Endothelial cell of umbilical vein (primary cell): ENCODE measurements around the gene SLC7A6. TPM values are rescaled to one million over a fixed set of nuclear protein-coding genes. Genes with fewer than 3 reads are reported as not detected.

ENCODE experiments used
- BruUV-seq: library from RNA; stranded (reverse); fragments of 400-500 nt; replicated peaks from 2 replicates; lab custom pipeline; 2021; lab: Mats Ljungman, UMichigan
- CTCF ChIA-PET: fragments of 300-600, 350-600 bp; sonication (Branson Sonifier 250); formaldehyde crosslinking; loops from one replicate; lab custom pipeline; 2021; ENCODE audit warnings: antibody characterized with exemption, inconsistent platforms; lab: Charles Lee
- POLR2A ChIA-PET: fragments of 300-600, 350-600 bp; sonication (Branson Sonifier 250); formaldehyde crosslinking; loops from one replicate; lab custom pipeline; 2021; ENCODE audit warnings: antibody characterized with exemption, inconsistent platforms; lab: Charles Lee
- DNase-seq: peaks from one replicate; pipeline ENCODE4 v3.0.0-alpha.2; 2011; ENCODE audit warnings: low read depth, low spot score
- FAIRE-seq: peaks from 2 replicates; lab custom pipeline; 2011; peaks lifted over from hg19 to GRCh38; lab: Jason Lieb, UNC
- H2AFZ ChIP-seq: 2 replicates; pipeline ENCODE4 v1.6.0; 2012; ENCODE audit warnings: low read depth, low read length, control low read depth, inconsistent platforms
- H3K27ac ChIP-seq: 2 replicates; pipeline ENCODE4 v1.5.1; 2011; ENCODE audit warnings: low read depth, mild to moderate bottlenecking, control low read depth, low read length, moderate library complexity; ENCODE audit not compliant: insufficient read depth
- H3K27me3 ChIP-seq, 2 experiments: 2 replicates each; pipeline versions ENCODE4 v1.6.0 to v1.6.1; 2011; ENCODE audit warnings: low read length in 2 of 2, mixed read lengths in 1 of 2; ENCODE audit not compliant: control insufficient read depth in 2 of 2, insufficient read depth in 2 of 2
- H3K36me3 ChIP-seq, 2 experiments: 2 replicates in 1 of 2; 3 replicates in 1 of 2; pipeline ENCODE4 v1.5.1; 2011; ENCODE audit warnings: low read length in 2 of 2, mild to moderate bottlenecking in 1 of 2, moderate library complexity in 1 of 2; ENCODE audit not compliant: control insufficient read depth in 2 of 2, insufficient read depth in 2 of 2; ENCODE audit errors: extremely low read depth in 1 of 2
- H3K4me1 ChIP-seq: 3 replicates; pipeline ENCODE4 v1.5.1; 2011; ENCODE audit warnings: mild to moderate bottlenecking, low read length; ENCODE audit not compliant: control insufficient read depth, insufficient read depth; ENCODE audit errors: extremely low read depth
- H3K4me2 ChIP-seq: 2 replicates; pipeline ENCODE4 v1.6.1; 2011; ENCODE audit warnings: low read length, control low read depth, mixed read lengths; ENCODE audit not compliant: insufficient read depth
- H3K4me3 ChIP-seq, 3 experiments: fragments of 200-600 bp in 1 of 3; sonication (generic), shearing (Covaris generic) in 1 of 3; replicated peaks in 1 of 3; 2 replicates each; pipeline ENCODE4 v1.5.1; 2011 to 2016; ENCODE audit warnings: control low read depth in 3 of 3, low read length in 3 of 3, mild to moderate bottlenecking in 2 of 3, inconsistent platforms in 1 of 3, low read depth in 1 of 3, moderate library complexity in 1 of 3; ENCODE audit not compliant: insufficient read depth in 1 of 3
- H3K79me2 ChIP-seq: 2 replicates; pipeline ENCODE4 v1.6.0; 2012; ENCODE audit warnings: low read length, inconsistent platforms; ENCODE audit not compliant: control insufficient read depth, insufficient read depth
- H3K9ac ChIP-seq: replicated peaks from 2 replicates; pipeline ENCODE3; 2011; ENCODE audit warnings: low read length, control low read depth; ENCODE audit not compliant: insufficient read depth; ENCODE audit errors: extremely low read depth
- H3K9me1 ChIP-seq: replicated peaks from 3 replicates; pipeline ENCODE4 v1.6.0; 2011; ENCODE audit warnings: mild to moderate bottlenecking, low read length; ENCODE audit not compliant: control insufficient read depth, insufficient read depth; ENCODE audit errors: extremely low read depth
- H3K9me3 ChIP-seq: replicated peaks from 2 replicates; pipeline ENCODE4 v1.5.1; 2012; ENCODE audit warnings: low read length, inconsistent platforms; ENCODE audit not compliant: control insufficient read depth, insufficient read depth
- H4K20me1 ChIP-seq: replicated peaks from 2 replicates; pipeline ENCODE3; 2011; ENCODE audit warnings: mild to moderate bottlenecking, low read length; ENCODE audit not compliant: control insufficient read depth, insufficient read depth; ENCODE audit errors: extremely low read depth
- CTCF ChIP-seq, 2 donors: IDR thresholded peaks; 1 replicate in 1 of 2; 2 replicates in 1 of 2; pipeline ENCODE4 v1.5.1; 2011; ENCODE audit warnings: low read length in 2 of 2, mild to moderate bottlenecking in 2 of 2, moderate library complexity in 2 of 2, control low read depth in 1 of 2, inconsistent platforms in 1 of 2, low read depth in 1 of 2; ENCODE audit not compliant: insufficient read depth in 1 of 2; ENCODE audit errors: extremely low read depth in 1 of 2
- FOS ChIP-seq: IDR thresholded peaks from 2 replicates; pipeline ENCODE4 v1.6.1; 2011; ENCODE audit warnings: mild to moderate bottlenecking, low read length, moderate library complexity, borderline replicate concordance; ENCODE audit not compliant: insufficient read depth
- GATA2 ChIP-seq: IDR thresholded peaks from 2 replicates; pipeline ENCODE4 v1.7.0; 2011; ENCODE audit warnings: low read depth, mild to moderate bottlenecking, moderate library complexity, mixed read lengths, low read length; ENCODE audit not compliant: insufficient read length, insufficient read depth
- JUN ChIP-seq: IDR thresholded peaks from 2 replicates; pipeline ENCODE4 v1.6.1; 2011; ENCODE audit warnings: borderline replicate concordance, low read depth; ENCODE audit not compliant: insufficient read length, insufficient read depth
- MYC ChIP-seq: IDR thresholded peaks from one replicate; pipeline ENCODE4 v1.6.1; 2011; ENCODE audit warnings: mild to moderate bottlenecking, low read depth, low read length
- POLR2A ChIP-seq: IDR thresholded peaks from 2 replicates; pipeline ENCODE4 v1.6.1; 2012; ENCODE audit warnings: low read depth, mild to moderate bottlenecking, control low read depth, low read length
- POLR2AphosphoS5 ChIP-seq: IDR thresholded peaks from 2 replicates; pipeline ENCODE4 v1.6.1; 2012; ENCODE audit warnings: low read depth, mild to moderate bottlenecking, control low read depth, low read length, moderate library complexity; ENCODE audit not compliant: insufficient read depth
- dilution Hi-C: fragments of 300-500 bp; cut with MboI; formaldehyde crosslinking; loops from one replicate; pipeline ENCODE4 v1.15.0; 2019; ENCODE audit warnings: low sequenced_read_pairs; ENCODE audit not compliant: extremely low pct_ligation_motif_present
- intact Hi-C: fragments of 100-400 bp; cut with micrococcal nuclease; formaldehyde crosslinking; loops from one replicate; pipeline ENCODE4 v1.10.0; 2022
- polyA plus RNA-seq, 4 experiments: library from polyadenylated mRNA; depleted of rRNA in 3 of 4; stranded (reverse) in 3 of 4; unstranded in 1 of 4; fragments of >200 nt; gene quantifications; 2 replicates each; pipeline versions ENCODE4 v1.2.1 to v1.2.3, GENCODE V29; 2011 to 2012; ENCODE audit warnings: missing spikeins in 1 of 4
- total RNA-seq: library from RNA; stranded (reverse); gene quantifications from 2 replicates; pipeline ENCODE4 v1.2.3, GENCODE V29; 2021
- TF ChIP-seq, protein P1 (sequence below): IDR thresholded peaks from 2 replicates; pipeline ENCODE4 v1.6.1; 2011; ENCODE audit not compliant: insufficient read depth, insufficient read length

The SLC7A6 gene
- total and polyA plus RNA-seq, 2 donors (not counting 3 experiments of a cell fraction or from before 2014, with no cell fraction given), result 68.0 to 86.5 TPM

GRCh38 chr16:68214726-68215125 lies 49.6 kb upstream of the SLC7A6 start:
- FAIRE-seq, result no peak
- no peaks in the 10 kb centered on the region for H3K79me2 ChIP-seq
- BruUV-seq, result no TSS peak
- DNase-seq, result no peak
- H3K27me3 ChIP-seq, result no peaks in the 10 kb centered on the region
- no peaks in the 10 kb centered on the region for H3K36me3 ChIP-seq
- H3K9me1 ChIP-seq, result no peaks in the 10 kb centered on the region
- TF ChIP-seq, protein P1, sequence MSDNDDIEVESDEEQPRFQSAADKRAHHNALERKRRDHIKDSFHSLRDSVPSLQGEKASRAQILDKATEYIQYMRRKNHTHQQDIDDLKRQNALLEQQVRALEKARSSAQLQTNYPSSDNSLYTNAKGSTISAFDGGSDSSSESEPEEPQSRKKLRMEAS, result no peak
- TF ChIP-seq POLR2AphosphoS5 (no peak), GATA2 (no peak), MYC (no peak), FOS (no peak), POLR2A (no peak), JUN (no peak), CTCF (IDR thresholded peaks at IDR 0.05; ENCODE audit: extremely low read depth in 1 of 2, insufficient read depth in 1 of 2, low read depth in 1 of 2, low read length in 2 of 2) (no peak)
- no peaks in the 10 kb centered on the region for H4K20me1 ChIP-seq
- dilution Hi-C loops (no loop called here), intact Hi-C loops (loop anchor here (5.0 kb wide), 1 partner anchor 102 kb away; no protein-coding TSS in a partner anchor)
- H3K9ac ChIP-seq, result no peak overlapping the region
- no peaks in the 10 kb centered on the region for H3K4me1 ChIP-seq
- H3K4me2 ChIP-seq, result no peak overlapping the region
- no peak overlapping the region for H3K4me3 ChIP-seq
- POLR2A ChIA-PET, result no interaction called here
- no peaks in the 10 kb centered on the region for H3K9me3 ChIP-seq
- CTCF ChIA-PET, result no interaction called here
- no peak overlapping the region for H2AFZ ChIP-seq
- no peak overlapping the region for H3K27ac ChIP-seq
